Adipocyte (in vitro differentiated cells): ENCODE measurements around the gene SDHC.

Experiments used
- DNase-seq: peaks from one replicate; pipeline ENCODE4 v3.0.0-alpha.2; 2015; ENCODE audit warnings: low read depth
- H3K27me3 ChIP-seq: replicated peaks from 2 replicates; pipeline ENCODE4 v1.7.0; 2013; ENCODE audit warnings: mild to moderate bottlenecking, low read length, moderate library complexity; ENCODE audit not compliant: control insufficient read depth, insufficient read depth
- H3K36me3 ChIP-seq: 2 replicates; pipeline ENCODE4 v1.7.0; 2013; ENCODE audit warnings: low read length, mild to moderate bottlenecking, moderate library complexity; ENCODE audit not compliant: control insufficient read depth, insufficient read depth, severe bottlenecking
- H3K4me1 ChIP-seq: 2 replicates; pipeline ENCODE4 v1.7.0; 2013; ENCODE audit warnings: mild to moderate bottlenecking, low read length, moderate library complexity; ENCODE audit not compliant: control insufficient read depth, insufficient read depth
- H3K4me3 ChIP-seq: 2 replicates; pipeline ENCODE4 v1.7.0; 2013; ENCODE audit warnings: mild to moderate bottlenecking, low read length, moderate library complexity
- H3K9ac ChIP-seq: 2 replicates; pipeline ENCODE4 v1.7.0; 2013; ENCODE audit warnings: mild to moderate bottlenecking, low read length, moderate library complexity
- H3K9me3 ChIP-seq: 2 replicates; pipeline ENCODE4 v1.7.0; 2013; ENCODE audit warnings: mild to moderate bottlenecking, low read length, moderate library complexity; ENCODE audit not compliant: control insufficient read depth

SDHC gene

DNA sequence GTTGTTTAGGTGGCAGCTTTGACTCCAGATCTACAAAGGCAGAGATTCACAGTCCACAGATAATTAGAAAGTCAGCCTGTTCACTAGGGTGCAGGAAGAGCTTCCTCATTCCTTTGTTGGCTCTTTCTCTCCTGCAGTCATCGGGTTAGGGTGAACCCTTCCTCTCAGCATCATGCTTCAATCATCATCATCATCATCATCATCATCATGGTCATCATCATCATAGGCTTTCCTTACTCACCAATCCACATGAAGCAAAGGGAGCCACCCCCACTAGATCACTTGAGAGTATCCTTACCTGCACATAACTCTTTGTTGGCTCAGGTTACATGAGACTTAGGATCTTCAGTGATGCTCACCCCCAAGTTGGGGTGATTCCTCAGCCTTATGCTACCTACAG is 23.4 kb upstream of the SDHC start:
- H3K36me3 ChIP-seq, result no peaks in the 10 kb centered on the region

DNA sequence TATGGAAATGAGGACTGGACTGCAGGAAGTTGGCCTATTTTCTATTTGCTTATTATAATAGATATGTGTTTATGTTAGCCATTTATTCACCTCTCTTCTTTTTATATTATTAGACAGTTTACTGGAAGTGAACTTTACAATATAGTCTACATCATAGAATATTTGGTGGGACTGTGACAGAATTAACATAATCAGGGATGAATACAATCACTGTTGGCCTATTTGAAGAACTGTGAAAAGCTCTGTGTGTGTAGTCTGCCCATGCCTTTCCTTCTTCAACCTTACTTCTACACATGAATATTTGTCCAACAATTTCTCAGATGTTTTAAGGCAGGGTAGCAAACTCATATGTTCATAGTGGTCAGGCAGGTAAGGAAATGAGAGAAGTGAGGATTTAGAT is 16.8 kb upstream of the SDHC start:
- H3K4me3 ChIP-seq, result no peak overlapping the region
- H3K27me3 ChIP-seq, result no peaks in the 10 kb centered on the region
- H3K9ac ChIP-seq, result no peak overlapping the region
- no peaks in the 10 kb centered on the region for H3K9me3 ChIP-seq
- DNase-seq, result no peak
- H3K4me1 ChIP-seq, result no peaks in the 10 kb centered on the region
- H3K36me3 ChIP-seq, result no peaks in the 10 kb centered on the region

More for the DNA sequence above, 23.4 kb upstream of the SDHC start:
- Histone ChIP-seq H3K9ac (peak overlapping the region; percentile 39), H3K9me3 (no peaks in the 10 kb centered on the region), H3K4me1 (no peaks in the 10 kb centered on the region), H3K27me3 (no peaks in the 10 kb centered on the region), H3K4me3 (no peak overlapping the region)
- DNase-seq, result no peak

DNA sequence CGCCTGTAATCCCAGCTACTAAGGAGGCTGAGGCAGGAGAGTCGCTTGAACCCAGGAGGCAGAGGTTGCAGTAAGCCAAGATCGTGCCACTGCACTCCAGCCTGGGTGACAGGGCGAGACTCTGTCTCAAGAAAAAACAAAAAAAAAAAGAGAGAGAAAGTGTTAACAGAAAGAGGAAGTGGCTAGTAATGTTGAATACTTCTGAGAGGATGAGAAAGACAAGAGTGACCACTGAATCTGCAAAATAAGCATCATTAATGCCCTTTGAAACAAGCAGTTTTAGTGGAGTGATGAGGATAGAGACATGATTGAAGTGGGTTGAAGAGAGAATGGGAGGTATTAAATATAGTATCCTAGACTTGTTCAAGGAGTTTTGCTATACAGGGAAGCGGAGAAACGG is 16.1 kb upstream of the SDHC start:
- Histone ChIP-seq H3K9me3 (no peaks in the 10 kb centered on the region), H3K4me1 (no peaks in the 10 kb centered on the region), H3K27me3 (no peaks in the 10 kb centered on the region), H3K36me3 (no peaks in the 10 kb centered on the region), H3K4me3 (no peak overlapping the region), H3K9ac (no peak overlapping the region)
- no peak for DNase-seq

- no peak for DNase-seq
- H3K9me3 ChIP-seq, result no peaks in the 10 kb centered on the region
- H3K4me1 ChIP-seq, result no peaks in the 10 kb centered on the region
- H3K27me3 ChIP-seq, result no peaks in the 10 kb centered on the region
- no peak overlapping the region for H3K9ac ChIP-seq
- H3K4me3 ChIP-seq, result no peak overlapping the region
- H3K36me3 ChIP-seq, result no peaks in the 10 kb centered on the region
Observed at GRCh38 chr1:161299347-161299746, 14.8 kb upstream of the SDHC start.

GRCh38 chr1:161300478-161300877 is 13.7 kb upstream of the SDHC start:
- Histone ChIP-seq H3K4me3 (no peak overlapping the region), H3K9me3 (no peaks in the 10 kb centered on the region), H3K36me3 (no peaks in the 10 kb centered on the region), H3K4me1 (no peaks in the 10 kb centered on the region), H3K27me3 (no peaks in the 10 kb centered on the region), H3K9ac (no peak overlapping the region)
- DNase-seq, result no peak

DNA sequence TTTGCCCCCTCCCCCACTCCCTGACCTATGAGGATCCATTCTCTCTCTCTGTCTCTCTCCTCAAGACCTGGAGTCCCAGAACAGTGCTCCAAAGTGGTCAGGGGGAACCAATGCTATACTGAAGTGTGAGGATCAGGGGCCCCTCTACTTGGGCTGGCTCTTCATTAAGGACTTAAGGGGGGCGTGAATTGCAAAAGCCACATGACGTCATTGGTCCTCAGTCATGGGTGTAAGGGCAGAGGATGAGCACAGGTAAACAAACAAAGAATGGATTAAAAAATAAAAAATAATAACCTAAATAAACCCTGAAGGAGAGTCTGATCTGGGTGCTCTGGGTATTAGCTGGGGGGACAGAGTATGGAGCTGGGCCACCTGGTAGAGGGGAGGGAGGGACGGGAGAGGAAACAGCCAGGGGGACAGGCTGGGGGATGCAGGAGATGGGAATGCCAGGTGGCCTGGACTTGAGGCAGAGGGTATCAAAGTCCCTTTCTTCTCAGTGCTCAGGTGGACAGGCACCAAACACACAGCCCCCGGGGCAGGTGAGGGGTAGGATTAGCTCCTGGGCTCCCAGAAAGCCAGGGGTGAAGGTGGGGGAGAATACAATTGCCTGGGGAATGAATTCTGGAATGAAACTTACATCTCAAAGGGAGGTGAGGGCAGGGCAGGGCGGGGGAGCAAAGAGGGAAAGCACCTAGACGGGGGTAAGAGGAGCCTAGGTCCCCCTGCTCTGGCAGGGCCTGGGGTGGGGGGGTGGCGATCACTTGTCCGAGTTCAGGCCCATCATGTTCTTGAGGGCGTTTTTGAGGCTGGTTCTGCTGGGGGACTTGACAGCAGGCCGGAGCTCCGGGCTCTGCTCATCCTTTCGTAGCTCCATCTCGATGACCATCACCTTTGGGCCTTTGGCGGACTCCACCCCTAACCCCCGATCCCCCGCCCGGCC is 9.0 kb upstream of the SDHC start:
- Histone ChIP-seq H3K9me3 (no peaks in the 10 kb centered on the region), H3K27me3 (no peaks in the 10 kb centered on the region), H3K9ac (no peak overlapping the region), H3K36me3 (no peaks in the 10 kb centered on the region), H3K4me1 (peaks cover 26% of the 10 kb centered on the region), H3K4me3 (peak overlapping the region; percentile 80)
- DNase-seq, result no peak

- Histone ChIP-seq H3K4me1 (peaks cover 26% of the 10 kb centered on the region), H3K4me3 (peak overlapping the region; percentile 80), H3K9ac (peak overlapping the region; percentile 63), H3K36me3 (no peaks in the 10 kb centered on the region), H3K9me3 (no peaks in the 10 kb centered on the region), H3K27me3 (no peaks in the 10 kb centered on the region)
- peak; percentile 37 for DNase-seq
Observed at GRCh38 chr1:161305867-161306519, 8.2 kb upstream of the SDHC start.

GRCh38 chr1:161307230-161307768 is 6.9 kb upstream of the SDHC start:
- Histone ChIP-seq H3K36me3 (no peaks in the 10 kb centered on the region), H3K27me3 (no peaks in the 10 kb centered on the region), H3K4me3 (peak overlapping the region; percentile 2), H3K9me3 (no peaks in the 10 kb centered on the region), H3K9ac (no peak overlapping the region), H3K4me1 (peaks cover 26% of the 10 kb centered on the region)
- peak; percentile 48 for DNase-seq

GRCh38 chr1:161307892-161308638 is 6.1 kb upstream of the SDHC start:
- Histone ChIP-seq H3K9me3 (no peaks in the 10 kb centered on the region), H3K4me3 (no peak overlapping the region), H3K27me3 (no peaks in the 10 kb centered on the region), H3K9ac (no peak overlapping the region), H3K36me3 (no peaks in the 10 kb centered on the region), H3K4me1 (peaks cover 26% of the 10 kb centered on the region)
- DNase-seq, result peak; percentile 62

DNA sequence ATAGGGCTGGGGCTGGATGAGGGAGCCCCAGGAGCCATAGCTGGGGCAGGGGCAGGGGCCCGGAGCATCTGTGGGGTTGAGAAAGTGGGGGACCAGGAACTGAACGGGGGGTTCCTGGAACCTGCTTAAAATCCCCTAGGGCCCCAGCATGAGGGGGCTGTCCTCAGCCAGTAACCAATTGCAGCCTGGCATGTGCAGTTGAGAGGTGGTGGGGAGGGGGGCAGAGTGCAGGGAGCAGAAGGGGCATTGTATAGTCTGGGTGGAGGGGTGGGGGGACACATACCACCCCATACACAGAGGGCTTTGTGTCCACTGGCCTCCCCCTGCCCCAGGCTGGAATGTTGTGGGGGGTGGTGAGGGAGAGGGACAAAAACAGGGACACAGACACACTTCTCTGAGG is 4.3 kb upstream of the SDHC start, which contains the start of gene MPZ:
MPZ (minus strand) TSS at position 101 of the 400 bp plus-strand sequence; CDS start at position 38, 63 bp downstream.
- no peak within 1 kb of the TSS for H3K9ac ChIP-seq
- no peaks in the 10 kb centered on the region for H3K36me3 ChIP-seq
- H3K9me3 ChIP-seq, result no peaks in the 10 kb centered on the region
- no peaks in the 10 kb centered on the region for H3K27me3 ChIP-seq
- peaks cover 32% of the 10 kb centered on the region for H3K4me1 ChIP-seq
- DNase-seq, result no peak
- H3K4me3 ChIP-seq, result no peak within 1 kb of the TSS
